ENCODE measurements around the gene OS9. TPM values are rescaled to one million over a fixed set of nuclear protein-coding genes. Genes with fewer than 3 reads are reported as not detected.
A peak's percentile ranks its signal among the peaks of the same experiment; 100 is the strongest.

OS9 gene
- total and polyA plus RNA-seq, 9 of the 15 experiments (the other 6 are each of a cell fraction or from before 2014, with no cell fraction given) = 4.6 to 105 (median 89.5) TPM

GRCh38 chr12:57693659-57694458 lies at the start of gene OS9 (continued):
- TF ChIP-seq ZBTB49 (CRISPR knock-in tag; IDR thresholded peaks at IDR 0.05; ENCODE audit: borderline replicate concordance) (no peak), ZBED1 (IDR thresholded peaks at IDR 0.05) (no peak), NCOA6 (IDR thresholded peaks at IDR 0.05) (no peak), ZNF449 (CRISPR knock-in tag; IDR thresholded peaks at IDR 0.05) (no peak), HNRNPL (IDR thresholded peaks at IDR 0.05; ENCODE audit: low read depth, low read length) (no peak), SIX5 (IDR thresholded peaks at IDR 0.05; ENCODE audit: borderline replicate concordance in 1 of 2, insufficient read depth in 1 of 2, low read depth in 1 of 2, low read length in 2 of 2) (peak; percentile 27 to 55; a peak in 2 of 4 replicates), ZNF512 (tag; IDR thresholded peaks at IDR 0.05) (no peak), TEAD2 (tag; IDR thresholded peaks at IDR 0.05) (no peak), THAP7 (CRISPR knock-in tag; IDR thresholded peaks at IDR 0.05) (no peak), ZNF140 (CRISPR knock-in tag; IDR thresholded peaks at IDR 0.05) (no peak), MXD1 (CRISPR knock-in tag; IDR thresholded peaks at IDR 0.05; ENCODE audit: borderline replicate concordance, poor library complexity, severe bottlenecking) (no peak), AFF1 (IDR thresholded peaks at IDR 0.05; ENCODE audit: low read depth in 1 of 2, partially characterized antibody in 2 of 2) (no peak), TAL1 (IDR thresholded peaks at IDR 0.05) (no peak), PPARD (CRISPR knock-in tag; IDR thresholded peaks at IDR 0.05) (no peak), CHCHD3 (CRISPR knock-in tag; IDR thresholded peaks at IDR 0.05) (no peak)
